Smooth muscle cell (in vitro differentiated cells): ENCODE results near the gene AOX1. TPM values are rescaled to one million over a fixed set of nuclear protein-coding genes. Genes with fewer than 3 reads are reported as not detected.

Experiments
- DNase-seq: peaks from one replicate; lab custom pipeline; 2025; ENCODE audit not compliant: unreplicated experiment; lab: John Stamatoyannopoulos, UW
- H2AFZ ChIP-seq: fragments of 200-600 bp; sonication (generic); 2 replicates; pipeline ENCODE4 v1.6.0; 2016; ENCODE audit warnings: antibody characterized with exemption, low read depth, mild to moderate bottlenecking
- H3F3A ChIP-seq: fragments of 200-600 bp; sonication (generic); 2 replicates; pipeline ENCODE4 v1.6.0; 2017; ENCODE audit warnings: antibody characterized with exemption, low read depth
- H3K27ac ChIP-seq: fragments of 200-600 bp; sonication (generic); 2 replicates; pipeline ENCODE4 v1.5.1; 2016; ENCODE audit warnings: low read depth, mild to moderate bottlenecking
- H3K27me3 ChIP-seq: fragments of 200-600 bp; sonication (generic); 2 replicates; pipeline ENCODE4 v1.6.1; 2016; ENCODE audit warnings: low read depth, mild to moderate bottlenecking
- H3K36me3 ChIP-seq: fragments of 200-600 bp; sonication (generic); 2 replicates; pipeline ENCODE4 v1.5.1; 2016; ENCODE audit warnings: low read depth
- H3K4me1 ChIP-seq: fragments of 200-600 bp; sonication (generic); 2 replicates; pipeline ENCODE4 v1.5.1; 2016; ENCODE audit warnings: low read depth
- H3K4me2 ChIP-seq: fragments of 200-600 bp; sonication (generic); 2 replicates; pipeline ENCODE4 v1.6.0; 2016; ENCODE audit warnings: mild to moderate bottlenecking
- H3K4me3 ChIP-seq: fragments of 200-600 bp; sonication (generic); 2 replicates; pipeline ENCODE4 v1.5.1; 2016; ENCODE audit warnings: mild to moderate bottlenecking
- H3K79me2 ChIP-seq: fragments of 200-600 bp; sonication (generic); 2 replicates; pipeline ENCODE4 v1.6.0; 2016; ENCODE audit warnings: low read depth, mild to moderate bottlenecking
- H3K9ac ChIP-seq: fragments of 200-600 bp; sonication (generic); 2 replicates; pipeline ENCODE4 v1.6.0; 2016; ENCODE audit warnings: low read depth
- H3K9me3 ChIP-seq: fragments of 200-600 bp; sonication (generic); replicated peaks from 2 replicates; pipeline ENCODE4 v1.5.1; 2016; ENCODE audit warnings: low read depth
- H4K20me1 ChIP-seq: fragments of 200-600 bp; sonication (generic); 2 replicates; pipeline ENCODE4 v1.6.0; 2016; ENCODE audit warnings: low read depth
- CTCF ChIP-seq: fragments of 200-600 bp; sonication (generic); IDR thresholded peaks from 2 replicates; pipeline ENCODE4 v1.5.1; 2017; ENCODE audit warnings: borderline replicate concordance, mild to moderate bottlenecking, antibody characterized with exemption; ENCODE audit not compliant: insufficient read depth, poor library complexity, severe bottlenecking
- WGBS: methylation state at CpG from one replicate; pipeline ENCODE4 v1.1.7; 2016; ENCODE audit warnings: low lambda C conversion rate; 5-methylcytosine and 5-hydroxymethylcytosine counted together
- polyA plus RNA-seq: library from polyadenylated mRNA; unstranded; fragments of >200 nt; fragmentation: Nextera tagmentation; extraction: Ambion mirVana; gene quantifications from 2 replicates; pipeline ENCODE4 v1.2.1, GENCODE V29; 2016
- total RNA-seq: library from RNA; depleted of rRNA; stranded (reverse); fragments of >200 nt; gene quantifications from 2 replicates; pipeline ENCODE4 v1.2.3, GENCODE V29; 2014

The AOX1 gene
- total and polyA plus RNA-seq, 2 experiments from 2014 or later, result 0.18 TPM; not detected in 1

DNA sequence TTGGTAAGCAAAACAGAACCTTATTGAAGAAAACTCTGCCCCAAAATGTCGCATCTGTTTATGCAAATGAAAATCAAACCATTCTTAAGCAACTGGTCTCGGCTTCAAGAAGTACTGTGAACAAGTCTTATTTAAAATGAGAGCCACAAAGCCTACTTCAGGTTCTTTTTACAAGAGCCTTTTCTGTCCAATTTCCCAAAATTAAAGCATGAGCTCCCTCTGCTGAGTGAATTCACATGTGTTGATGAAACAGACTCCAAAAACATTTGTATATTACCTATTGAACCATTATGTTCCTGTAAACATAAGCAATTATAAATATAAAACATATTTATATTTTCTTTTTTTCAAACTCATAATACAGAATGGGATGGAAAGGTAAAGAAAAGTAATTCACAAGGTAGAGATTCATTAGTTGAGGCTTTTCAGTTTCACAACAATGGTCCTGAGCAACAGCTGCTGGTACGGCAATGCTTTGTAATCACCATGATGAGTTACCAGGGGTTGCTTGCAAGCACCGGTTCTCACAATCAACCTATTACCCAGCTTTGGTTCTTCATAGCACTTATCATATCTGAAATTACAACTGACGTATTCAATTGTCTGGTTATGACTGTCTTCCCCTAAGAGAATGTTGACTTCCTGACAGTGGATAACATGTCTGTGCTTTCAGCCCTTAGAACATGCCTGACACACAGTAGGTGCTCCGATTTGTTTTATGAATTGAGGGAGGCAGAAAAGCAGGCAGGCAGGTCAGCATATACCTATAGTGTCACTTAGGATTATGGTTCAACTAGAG is 117.5 kb downstream of the AOX1 start:
- peak; percentile 76 for TF ChIP-seq CTCF
- H4K20me1 ChIP-seq, result no peaks in the 10 kb centered on the region
- no peaks in the 10 kb centered on the region for H3K36me3 ChIP-seq
- H3K4me3 ChIP-seq, result no peak overlapping the region
- no peaks in the 10 kb centered on the region for H3F3A ChIP-seq
- WGBS, result 53% methylated on average over 6 of the region's 6 CpGs
- H3K4me1 ChIP-seq, result no peaks in the 10 kb centered on the region
- no peaks in the 10 kb centered on the region for H3K27me3 ChIP-seq
- no peak for DNase-seq
- H3K27ac ChIP-seq, result no peak overlapping the region
- no peaks in the 10 kb centered on the region for H3K9me3 ChIP-seq
- H2AFZ ChIP-seq, result no peak overlapping the region
- no peaks in the 10 kb centered on the region for H3K79me2 ChIP-seq
- no peak overlapping the region for H3K9ac ChIP-seq
- H3K4me2 ChIP-seq, result no peak overlapping the region

GRCh38 chr2:200703926-200704637 is 118.3 kb downstream of the AOX1 start:
- no peak for TF ChIP-seq CTCF
- no peaks in the 10 kb centered on the region for H3K79me2 ChIP-seq
- no peaks in the 10 kb centered on the region for H3K9me3 ChIP-seq

DNA sequence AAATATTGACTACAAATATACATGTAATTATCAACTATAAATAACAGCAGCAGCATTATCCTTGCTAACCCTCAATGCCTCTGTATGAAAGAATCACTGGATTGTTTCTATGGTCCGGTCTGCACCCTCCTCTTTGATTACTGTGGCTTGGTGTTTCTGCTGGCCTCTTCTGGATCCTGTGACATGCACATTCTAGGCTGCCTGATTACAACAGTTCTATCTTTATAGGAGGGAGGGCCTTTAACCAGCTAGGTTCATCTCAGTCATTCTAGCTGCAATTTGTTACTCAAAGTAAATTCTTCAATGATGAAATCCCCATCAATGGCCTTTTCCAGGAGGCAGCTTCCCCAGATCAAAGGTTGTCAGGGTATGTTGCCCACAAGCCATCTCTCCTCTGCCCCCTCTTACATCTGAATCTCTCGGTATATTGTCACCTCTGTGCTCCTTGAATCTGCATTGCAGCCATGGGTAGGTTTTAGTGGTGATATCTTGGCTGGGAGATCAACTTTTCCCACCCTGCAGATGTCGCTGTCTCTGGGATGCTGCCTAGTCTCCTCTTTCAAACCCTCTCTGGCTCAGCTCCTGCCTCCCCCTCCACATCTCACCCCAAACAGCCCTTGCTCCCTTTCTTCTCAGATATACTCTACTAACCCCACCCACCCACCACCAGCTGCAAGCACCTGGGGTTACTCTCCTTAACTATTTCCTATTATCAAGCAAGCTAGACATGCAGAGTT is 119.7 kb downstream of the AOX1 start:
- Histone ChIP-seq H3F3A (no peaks in the 10 kb centered on the region), H4K20me1 (no peaks in the 10 kb centered on the region), H3K9me3 (no peaks in the 10 kb centered on the region), H3K4me1 (no peaks in the 10 kb centered on the region), H3K9ac (no peak overlapping the region), H2AFZ (no peak overlapping the region), H3K79me2 (no peaks in the 10 kb centered on the region), H3K36me3 (no peaks in the 10 kb centered on the region), H3K27me3 (no peaks in the 10 kb centered on the region), H3K27ac (no peak overlapping the region), H3K4me2 (no peak overlapping the region), H3K4me3 (no peak overlapping the region)
- DNase-seq, result no peak
- WGBS, result 42% methylated on average over 3 of the region's 3 CpGs
- TF ChIP-seq CTCF, result peak; percentile 19

More at GRCh38 chr2:200703926-200704637, 118.3 kb downstream of the AOX1 start:
- 61% methylated on average over 4 of the region's 4 CpGs for WGBS
- DNase-seq, result no peak
- H2AFZ ChIP-seq, result no peak overlapping the region
- H3K4me2 ChIP-seq, result no peak overlapping the region
- no peak overlapping the region for H3K4me3 ChIP-seq
- no peak overlapping the region for H3K9ac ChIP-seq
- H3K27ac ChIP-seq, result no peak overlapping the region
- H3K4me1 ChIP-seq, result no peaks in the 10 kb centered on the region
- H3F3A ChIP-seq, result no peaks in the 10 kb centered on the region
- H4K20me1 ChIP-seq, result no peaks in the 10 kb centered on the region
- no peaks in the 10 kb centered on the region for H3K36me3 ChIP-seq
- no peaks in the 10 kb centered on the region for H3K27me3 ChIP-seq
